GM12872 (cell line): ENCODE results near the gene CEBPA.

Source experiments
- TF ChIP-seq, protein P1 (sequence below): IDR thresholded peaks from 3 replicates; pipeline ENCODE4 v1.5.1; 2011; ENCODE audit warnings: low read depth, mild to moderate bottlenecking, low read length, moderate library complexity; ENCODE audit not compliant: insufficient read depth

Gene CEBPA

DNA sequence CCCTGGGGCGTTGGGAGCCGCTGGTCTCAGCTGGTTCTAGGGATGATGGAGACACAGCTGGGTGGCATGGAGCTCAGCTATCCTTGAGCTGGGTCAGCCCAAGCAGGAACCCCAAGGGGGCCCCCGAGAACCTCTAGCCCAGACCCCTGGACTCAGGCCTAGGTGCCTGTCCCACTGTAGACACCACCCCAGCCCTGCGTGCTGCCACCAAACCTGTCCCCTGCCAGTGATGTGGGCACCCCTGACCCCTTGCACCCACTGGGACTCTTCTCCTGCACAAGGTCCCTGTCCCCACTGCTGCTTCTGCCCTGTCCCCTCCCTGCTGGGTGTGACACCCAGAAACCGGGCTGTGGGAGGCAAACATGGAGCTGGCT is 26.8 kb downstream of the CEBPA start:
- TF ChIP-seq, protein P1, sequence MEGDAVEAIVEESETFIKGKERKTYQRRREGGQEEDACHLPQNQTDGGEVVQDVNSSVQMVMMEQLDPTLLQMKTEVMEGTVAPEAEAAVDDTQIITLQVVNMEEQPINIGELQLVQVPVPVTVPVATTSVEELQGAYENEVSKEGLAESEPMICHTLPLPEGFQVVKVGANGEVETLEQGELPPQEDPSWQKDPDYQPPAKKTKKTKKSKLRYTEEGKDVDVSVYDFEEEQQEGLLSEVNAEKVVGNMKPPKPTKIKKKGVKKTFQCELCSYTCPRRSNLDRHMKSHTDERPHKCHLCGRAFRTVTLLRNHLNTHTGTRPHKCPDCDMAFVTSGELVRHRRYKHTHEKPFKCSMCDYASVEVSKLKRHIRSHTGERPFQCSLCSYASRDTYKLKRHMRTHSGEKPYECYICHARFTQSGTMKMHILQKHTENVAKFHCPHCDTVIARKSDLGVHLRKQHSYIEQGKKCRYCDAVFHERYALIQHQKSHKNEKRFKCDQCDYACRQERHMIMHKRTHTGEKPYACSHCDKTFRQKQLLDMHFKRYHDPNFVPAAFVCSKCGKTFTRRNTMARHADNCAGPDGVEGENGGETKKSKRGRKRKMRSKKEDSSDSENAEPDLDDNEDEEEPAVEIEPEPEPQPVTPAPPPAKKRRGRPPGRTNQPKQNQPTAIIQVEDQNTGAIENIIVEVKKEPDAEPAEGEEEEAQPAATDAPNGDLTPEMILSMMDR, result no peak

DNA sequence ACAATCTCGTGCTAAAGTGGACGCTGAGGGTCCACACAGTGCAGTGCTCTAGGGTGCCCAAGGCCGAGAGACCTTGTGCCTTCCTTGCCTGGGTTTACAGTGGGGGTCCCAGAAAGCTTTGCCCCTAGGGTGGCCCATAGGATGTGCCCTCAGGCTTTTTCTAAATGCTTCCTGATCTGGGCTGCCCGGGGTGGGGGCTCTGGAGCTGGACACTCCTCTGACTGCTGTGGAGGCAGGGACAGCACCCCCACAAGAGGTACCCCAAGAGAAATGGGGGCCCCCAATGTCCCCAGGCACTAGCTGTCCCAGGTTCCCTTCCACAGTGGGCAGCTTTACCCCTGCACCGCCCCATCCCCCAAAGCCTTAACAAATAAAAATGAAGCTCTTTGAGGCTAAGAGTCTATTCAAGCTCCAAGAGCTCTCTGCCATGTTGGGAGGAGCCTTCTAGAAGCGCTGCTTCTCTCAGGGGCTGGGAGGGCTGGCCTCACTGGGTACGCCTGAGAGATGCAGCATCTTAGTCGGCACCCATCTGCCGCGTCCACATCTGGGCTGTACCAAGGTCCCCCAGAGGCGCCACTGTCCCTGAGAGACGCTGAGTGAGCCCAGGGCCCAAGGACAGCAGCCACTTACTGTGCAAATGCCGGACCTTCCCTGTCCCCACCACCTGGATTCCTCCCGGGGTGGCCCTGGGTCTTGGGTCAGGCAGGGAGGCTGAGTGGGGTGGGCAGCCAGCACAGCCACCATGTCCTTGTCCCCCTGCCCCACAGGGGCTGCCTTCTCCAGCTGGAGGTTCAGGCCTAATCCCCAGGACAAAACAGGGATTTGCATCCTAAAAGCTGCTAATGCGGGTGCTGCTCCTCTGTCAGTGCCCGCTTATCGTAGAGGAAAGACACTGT is 27.4 kb downstream of the CEBPA start:
- TF ChIP-seq, protein P1, result no peak

- TF ChIP-seq, protein P1, result no peak
Observed at GRCh38 chr19:33273881-33274662, 28.3 kb downstream of the CEBPA start.

DNA sequence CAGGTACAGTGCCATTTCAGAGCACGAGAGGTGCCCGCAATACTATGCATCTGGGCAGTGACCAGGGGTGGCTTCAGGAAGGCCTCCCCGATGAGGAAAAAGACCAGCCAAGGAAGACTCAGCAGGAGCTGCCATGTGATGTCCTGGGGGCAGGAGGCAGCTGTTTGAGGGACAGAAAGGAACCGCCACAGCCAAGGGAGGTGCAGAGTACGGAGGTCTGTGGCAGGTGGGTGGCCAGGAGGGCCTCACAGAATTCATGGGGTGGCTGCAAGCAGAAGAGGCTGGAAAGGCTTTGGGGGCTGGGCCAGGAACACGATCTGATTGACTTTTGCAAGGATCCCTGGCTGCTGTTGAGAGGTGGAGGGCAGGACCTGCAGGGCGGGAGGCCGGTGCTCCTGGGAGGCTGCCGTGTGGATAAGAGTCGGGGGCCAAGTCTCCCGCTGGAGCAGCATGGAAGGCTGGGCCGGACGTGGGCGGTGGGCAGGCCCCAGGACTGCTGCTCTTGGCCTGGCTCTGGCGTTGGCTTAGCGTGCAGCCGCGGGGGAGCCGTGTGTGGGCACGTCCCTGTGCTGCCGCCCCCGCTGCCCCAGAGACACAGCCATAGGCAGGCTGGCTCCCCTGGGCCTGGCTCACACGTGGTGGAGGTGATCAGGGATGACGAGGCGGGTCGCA is 29.1 kb downstream of the CEBPA start:
- TF ChIP-seq, protein P1, result no peak

GRCh38 chr19:33271246-33272021 is 30.9 kb downstream of the CEBPA start:
- TF ChIP-seq, protein P1, result no peak

GRCh38 chr19:33270769-33271168 is 31.6 kb downstream of the CEBPA start:
- TF ChIP-seq, protein P1, result no peak
